ENCODE measurements around the gene RBM20. TPM values are rescaled to one million over a fixed set of nuclear protein-coding genes. Genes with fewer than 3 reads are reported as not detected.

RBM20 gene
- total RNA-seq, 6 experiments from 2014 or later: 0.04 to 0.29 (median 0.06) TPM

GRCh38 chr10:110784198-110784597 is 140.1 kb downstream of the RBM20 start:
- DNase-seq: no peak
- no peak for TF ChIP-seq POLR2A (IDR thresholded peaks at IDR 0.05)
- no peak for TF ChIP-seq CTCF (IDR thresholded peaks at IDR 0.05)
- H3K9me3 ChIP-seq: no peaks in the 10 kb centered on the region
- intact Hi-C loops (cut with DNase I): no loop called here
- no peak for ATAC-seq
- H3K27me3 ChIP-seq: no peaks in the 10 kb centered on the region
- no peaks in the 10 kb centered on the region for H3K4me1 ChIP-seq
- H3K36me3 ChIP-seq: no peaks in the 10 kb centered on the region
- H3K4me3 ChIP-seq: no peak overlapping the region
- WGBS (ENCODE audit: insufficient coverage, low coverage, low lambda C conversion rate, missing lambda C conversion rate): 97% methylated on average over 6 of the region's 6 CpGs
- H3K27ac ChIP-seq: no peak overlapping the region

GRCh38 chr10:110786172-110786571 is 142.0 kb downstream of the RBM20 start:
- Histone ChIP-seq H3K27me3 (no peaks in the 10 kb centered on the region), H3K27ac (no peak overlapping the region), H3K9me3 (no peaks in the 10 kb centered on the region), H3K4me3 (no peak overlapping the region), H3K4me1 (no peaks in the 10 kb centered on the region), H3K36me3 (no peaks in the 10 kb centered on the region)
- whole genome bisulfite sequencing (ENCODE audit: insufficient coverage, low coverage, low lambda C conversion rate, missing lambda C conversion rate): 73% methylated on average over 7 of the region's 8 CpGs
- no peak for TF ChIP-seq CTCF (IDR thresholded peaks at IDR 0.05)
- TF ChIP-seq POLR2A (IDR thresholded peaks at IDR 0.05): no peak
- ATAC-seq (no peak), DNase-seq (no peak)
- intact Hi-C loops (cut with DNase I): no loop called here

GRCh38 chr10:110788620-110789385 is 144.7 kb downstream of the RBM20 start:
- intact Hi-C loops (cut with DNase I): no loop called here
- 90% methylated on average over 8 of the region's 8 CpGs for WGBS (ENCODE audit: insufficient coverage, low coverage, low lambda C conversion rate, missing lambda C conversion rate)
- no peaks in the 10 kb centered on the region for H3K27me3 ChIP-seq
- TF ChIP-seq POLR2A (IDR thresholded peaks at IDR 0.05): no peak
- no peak for TF ChIP-seq CTCF (IDR thresholded peaks at IDR 0.05)
- DNase-seq (no peak), ATAC-seq (no peak)
- H3K4me3 ChIP-seq: no peak overlapping the region
- no peaks in the 10 kb centered on the region for H3K36me3 ChIP-seq
- H3K4me1 ChIP-seq: peaks cover 0 to 9% (median 0%) of the 10 kb centered on the region in 4 donors
- H3K9me3 ChIP-seq: no peaks in the 10 kb centered on the region
- H3K27ac ChIP-seq: no peak overlapping the region

- no peaks in the 10 kb centered on the region for H3K9me3 ChIP-seq
- 87% methylated on average over 9 of the region's 10 CpGs for WGBS (ENCODE audit: insufficient coverage, low coverage, low lambda C conversion rate, missing lambda C conversion rate)
- TF ChIP-seq POLR2A (IDR thresholded peaks at IDR 0.05): no peak
- TF ChIP-seq CTCF (IDR thresholded peaks at IDR 0.05): no peak
- peaks cover 0 to 11% (median 0%) of the 10 kb centered on the region in 4 donors for H3K4me1 ChIP-seq
- H3K4me3 ChIP-seq: no peak overlapping the region
- DNase-seq: no peak
- H3K36me3 ChIP-seq: no peaks in the 10 kb centered on the region
- ATAC-seq: no peak
- intact Hi-C loops (cut with DNase I): no loop called here
- H3K27ac ChIP-seq: no peak overlapping the region
- H3K27me3 ChIP-seq: no peaks in the 10 kb centered on the region
Observed at GRCh38 chr10:110789604-110790433, 145.7 kb downstream of the RBM20 start.
